HG03571 (cell line): ENCODE data around the gene IGSF3.

Experiments
- ATAC-seq: cut with Tn5 transposase; IDR thresholded peaks from one replicate; pipeline ENCODE4 v1.9.1; 2021; ENCODE audit not compliant: unreplicated experiment

Gene IGSF3

GRCh38 chr1:116667575-116668105 lies at the start of gene IGSF3:
Gene IGSF3 (minus strand): TSS chr1:116667733. CDS start chr1:116666326, 1,407 bp downstream.
- no peak for ATAC-seq

GRCh38 chr1:116717318-116717717 lies 49.8 kb upstream of the IGSF3 start:
- ATAC-seq: no peak

GRCh38 chr1:116716391-116716790 lies 48.9 kb upstream of the IGSF3 start:
- ATAC-seq: no peak

GRCh38 chr1:116713474-116713873 lies 45.9 kb upstream of the IGSF3 start:
- ATAC-seq: no peak

- no peak for ATAC-seq
Observed at GRCh38 chr1:116712510-116712909, 45.0 kb upstream of the IGSF3 start.

GRCh38 chr1:116711263-116711840 lies 43.8 kb upstream of the IGSF3 start:
- no peak for ATAC-seq

GRCh38 chr1:116710420-116711262 lies 43.1 kb upstream of the IGSF3 start:
- no peak for ATAC-seq

GRCh38 chr1:116709666-116710167 lies 42.2 kb upstream of the IGSF3 start:
- ATAC-seq: no peak

- ATAC-seq: no peak
Observed at GRCh38 chr1:116708255-116708900, 40.8 kb upstream of the IGSF3 start.

GRCh38 chr1:116706841-116707240 lies 39.3 kb upstream of the IGSF3 start:
- ATAC-seq: no peak

GRCh38 chr1:116706123-116706522 lies 38.6 kb upstream of the IGSF3 start:
- ATAC-seq: no peak

GRCh38 chr1:116704278-116704677 lies 36.7 kb upstream of the IGSF3 start:
- no peak for ATAC-seq

- no peak for ATAC-seq
Observed at GRCh38 chr1:116699605-116700004, 32.1 kb upstream of the IGSF3 start.

- no peak for ATAC-seq
Observed at GRCh38 chr1:116698244-116698595, 30.7 kb upstream of the IGSF3 start.

GRCh38 chr1:116697548-116698243 lies 30.2 kb upstream of the IGSF3 start:
- ATAC-seq: no peak

GRCh38 chr1:116694524-116694923 lies 27.0 kb upstream of the IGSF3 start:
- ATAC-seq: no peak

GRCh38 chr1:116693759-116694480 lies 26.4 kb upstream of the IGSF3 start:
- no peak for ATAC-seq

GRCh38 chr1:116692879-116693278 lies 25.3 kb upstream of the IGSF3 start:
- no peak for ATAC-seq

GRCh38 chr1:116690849-116691406 lies 23.4 kb upstream of the IGSF3 start:
- ATAC-seq: no peak

- no peak for ATAC-seq
Observed at GRCh38 chr1:116690396-116690848, 22.9 kb upstream of the IGSF3 start.
